CD4-positive, CD25-positive, alpha-beta regulatory T cell (primary cell): ENCODE data around the gene CSNK1E. TPM values are rescaled to one million over a fixed set of nuclear protein-coding genes. Genes with fewer than 3 reads are reported as not detected.
A peak's percentile ranks its signal among the peaks of the same experiment; 100 is the strongest.

Experiments used
- ATAC-seq, 2 donors: fragments of 150-1000 bp; cut with Tn5 transposase; one replicate each; pipeline ENCODE4 v1.10.0; 2021; ENCODE audit warnings: low read depth in 2 of 2, moderate number of reproducible peaks in 2 of 2, moderate library complexity in 1 of 2
- DNase-seq, 3 donors: peaks; one replicate each; pipeline versions ENCODE4 v3.0.0 to v3.0.0-alpha.2; 2012 to 2022; ENCODE audit warnings: mixed read lengths in 1 of 3
- H3K27ac ChIP-seq: one replicate; pipeline ENCODE4 v1.7.0; 2013; ENCODE audit warnings: mild to moderate bottlenecking, low read length; ENCODE audit not compliant: insufficient read depth, poor library complexity, severe bottlenecking
- H3K27me3 ChIP-seq: one replicate; pipeline ENCODE4 v1.7.0; 2013; ENCODE audit warnings: low read length; ENCODE audit not compliant: control insufficient read depth, insufficient read depth
- H3K36me3 ChIP-seq: one replicate; pipeline ENCODE4 v1.7.0; 2013; ENCODE audit warnings: mild to moderate bottlenecking, low read length, moderate library complexity; ENCODE audit not compliant: control insufficient read depth, insufficient read depth
- H3K4me1 ChIP-seq: 2 replicates; pipeline ENCODE4 v1.7.0; 2013; ENCODE audit warnings: mild to moderate bottlenecking, low read length; ENCODE audit not compliant: insufficient read depth, control insufficient read depth, poor library complexity, severe bottlenecking
- H3K4me3 ChIP-seq: one replicate; pipeline ENCODE4 v1.7.0; 2013; ENCODE audit warnings: low read depth, mild to moderate bottlenecking, low read length, moderate library complexity
- H3K9me3 ChIP-seq, 2 experiments: 1 replicate in 1 of 2; 2 replicates in 1 of 2; pipeline ENCODE4 v1.7.0; 2013; ENCODE audit warnings: low read length in 2 of 2, mild to moderate bottlenecking in 1 of 2, moderate library complexity in 1 of 2; ENCODE audit not compliant: control insufficient read depth in 2 of 2
- H3K27ac Mint-ChIP-seq, 3 donors: one replicate each; pipeline ENCODE4 v1.8.0; 2020 to 2022; ENCODE audit warnings: mild to moderate bottlenecking in 3 of 3, mixed read lengths in 3 of 3, moderate library complexity in 2 of 3
- H3K27me3 Mint-ChIP-seq: one replicate; pipeline ENCODE4 v1.8.0; 2022; ENCODE audit warnings: mild to moderate bottlenecking, mixed read lengths
- H3K36me3 Mint-ChIP-seq: one replicate; pipeline ENCODE4 v1.8.0; 2020; ENCODE audit warnings: mixed read lengths
- H3K4me1 Mint-ChIP-seq, 4 donors: one replicate each; pipeline ENCODE4 v1.8.0; 2020 to 2022; ENCODE audit warnings: mixed read lengths in 4 of 4, mild to moderate bottlenecking in 1 of 4
- H3K4me3 Mint-ChIP-seq, 4 donors: one replicate each; pipeline ENCODE4 v1.8.0; 2020 to 2022; ENCODE audit warnings: mild to moderate bottlenecking in 4 of 4, mixed read lengths in 4 of 4, moderate library complexity in 3 of 4
- H3K9me3 Mint-ChIP-seq, 7 donors: one replicate each; pipeline ENCODE4 v1.8.0; 2020 to 2022; ENCODE audit warnings: mixed read lengths in 7 of 7, mild to moderate bottlenecking in 3 of 7, moderate library complexity in 2 of 7
- polyA plus RNA-seq, 4 donors: library from polyadenylated mRNA; unstranded; fragments of 300-500 nt; fragmentation: Illumina TruSeq; gene quantifications; one replicate each; pipeline ENCODE4 v1.2.3, GENCODE V29; 2021
- total RNA-seq: library from RNA; stranded (reverse); gene quantifications from one replicate; pipeline ENCODE4 v1.2.3, GENCODE V29; 2022

CSNK1E gene
- total and polyA plus RNA-seq, 5 donors from 2014 or later, result 7.4 to 154 (median 10.8) TPM

- peak; percentile 51 to 55 (median 51) for DNase-seq
- no peak overlapping the region for H3K4me3 ChIP-seq
- H3K4me1 ChIP-seq, result peaks cover 8% of the 10 kb centered on the region
- Mint-ChIP-seq H3K4me3 (no peak overlapping the region), H3K27ac (no peak overlapping the region), H3K9me3 (no peaks in the 10 kb centered on the region), H3K36me3 (no peaks in the 10 kb centered on the region), H3K4me1 (no peaks in the 10 kb centered on the region), H3K27me3 (no peaks in the 10 kb centered on the region)
- H3K9me3 ChIP-seq, result no peaks in the 10 kb centered on the region
- H3K27me3 ChIP-seq, result no peaks in the 10 kb centered on the region
- H3K27ac ChIP-seq, result no peak overlapping the region
- H3K36me3 ChIP-seq, result no peaks in the 10 kb centered on the region
- peak; percentile 73 to 76 for ATAC-seq
Observed at GRCh38 chr22:38353142-38353629, 36.0 kb upstream of the CSNK1E start.

- no peaks in the 10 kb centered on the region for H3K9me3 Mint-ChIP-seq
- no peak overlapping the region for H3K27ac ChIP-seq
- H3K27me3 ChIP-seq, result no peaks in the 10 kb centered on the region
- ATAC-seq, result no peak
- no peak overlapping the region for H3K27ac Mint-ChIP-seq
- no peak overlapping the region for H3K4me3 Mint-ChIP-seq
- H3K36me3 ChIP-seq, result no peaks in the 10 kb centered on the region
- no peak overlapping the region for H3K4me3 ChIP-seq
- H3K27me3 Mint-ChIP-seq, result no peaks in the 10 kb centered on the region
- no peaks in the 10 kb centered on the region for H3K9me3 ChIP-seq
- peaks cover 8% of the 10 kb centered on the region for H3K4me1 ChIP-seq
- DNase-seq, result no peak
- no peaks in the 10 kb centered on the region for H3K36me3 Mint-ChIP-seq
- peaks cover 0 to 2% (median 0%) of the 10 kb centered on the region in 4 donors for H3K4me1 Mint-ChIP-seq
Observed at GRCh38 chr22:38352436-38352835, 35.2 kb upstream of the CSNK1E start.

GRCh38 chr22:38350444-38351359 is 33.5 kb upstream of the CSNK1E start:
- no peaks in the 10 kb centered on the region for H3K9me3 Mint-ChIP-seq
- H3K9me3 ChIP-seq, result no peaks in the 10 kb centered on the region
- H3K36me3 ChIP-seq, result no peaks in the 10 kb centered on the region
- no peak overlapping the region for H3K4me3 Mint-ChIP-seq
- H3K27ac ChIP-seq, result no peak overlapping the region
- no peak overlapping the region for H3K27ac Mint-ChIP-seq
- DNase-seq (no peak), ATAC-seq (no peak)
- H3K4me3 ChIP-seq, result no peak overlapping the region
- no peaks in the 10 kb centered on the region for H3K27me3 Mint-ChIP-seq
- H3K4me1 ChIP-seq, result peaks cover 8% of the 10 kb centered on the region
- peaks cover 0 to 6% (median 4%) of the 10 kb centered on the region in 4 donors for H3K4me1 Mint-ChIP-seq
- no peaks in the 10 kb centered on the region for H3K27me3 ChIP-seq
- no peaks in the 10 kb centered on the region for H3K36me3 Mint-ChIP-seq

- Histone ChIP-seq H3K27ac (no peak overlapping the region), H3K4me3 (no peak overlapping the region), H3K27me3 (no peaks in the 10 kb centered on the region), H3K9me3 (no peaks in the 10 kb centered on the region), H3K4me1 (peaks cover 8% of the 10 kb centered on the region), H3K36me3 (no peaks in the 10 kb centered on the region)
- H3K27ac Mint-ChIP-seq, result no peak overlapping the region
- H3K4me3 Mint-ChIP-seq, result no peak overlapping the region
- ATAC-seq (no peak), DNase-seq (no peak)
- H3K27me3 Mint-ChIP-seq, result peaks cover 5% of the 10 kb centered on the region
- no peaks in the 10 kb centered on the region for H3K9me3 Mint-ChIP-seq
- H3K36me3 Mint-ChIP-seq, result no peaks in the 10 kb centered on the region
- peaks cover 0 to 6% (median 4%) of the 10 kb centered on the region in 4 donors for H3K4me1 Mint-ChIP-seq
Observed at GRCh38 chr22:38348751-38349496, 31.7 kb upstream of the CSNK1E start.

DNA sequence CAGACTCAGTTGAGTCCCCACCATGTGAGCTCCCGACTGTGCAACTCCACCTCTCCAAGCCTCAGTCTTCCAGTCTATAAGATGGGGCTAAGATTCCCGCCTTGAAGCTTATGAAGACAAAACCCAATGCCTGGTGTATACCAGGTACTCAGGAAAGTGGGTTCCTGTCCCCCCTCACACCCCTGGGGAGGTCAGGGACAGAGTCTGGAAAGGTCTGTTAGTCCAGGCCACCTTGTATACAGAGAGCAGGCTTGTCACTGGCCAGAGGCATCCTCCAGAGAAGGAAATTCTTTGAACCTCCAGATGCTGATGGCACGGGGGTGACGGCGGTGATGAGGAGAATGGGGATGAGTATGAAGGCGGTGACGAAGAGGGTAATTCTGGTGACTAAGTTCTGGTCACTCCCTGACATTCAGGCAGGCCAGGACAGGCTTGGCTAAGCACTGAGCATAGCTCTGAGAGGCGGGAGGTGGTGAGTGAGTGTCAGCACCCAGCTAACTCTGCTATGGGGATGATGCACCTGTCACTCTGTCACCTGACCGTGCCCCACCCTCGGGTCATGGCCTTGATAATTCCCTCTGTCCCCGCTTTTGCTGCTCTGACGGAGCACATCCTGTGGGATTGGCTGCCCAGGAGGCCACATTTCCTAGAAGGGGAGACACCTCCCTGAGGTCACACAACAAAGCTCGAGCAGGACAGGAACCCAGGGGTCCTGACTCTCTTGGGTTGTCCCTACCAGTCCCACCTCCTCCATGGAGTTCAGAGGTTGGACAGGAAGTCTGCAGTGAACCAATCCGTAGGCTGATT is 30.9 kb upstream of the CSNK1E start:
- H3K36me3 Mint-ChIP-seq, result no peaks in the 10 kb centered on the region

GRCh38 chr22:38347181-38347943 is 30.1 kb upstream of the CSNK1E start:
- ATAC-seq (no peak), DNase-seq (no peak)
- H3K27ac Mint-ChIP-seq, result no peak overlapping the region
- H3K9me3 ChIP-seq, result no peaks in the 10 kb centered on the region
- no peaks in the 10 kb centered on the region for H3K36me3 Mint-ChIP-seq
- H3K27me3 ChIP-seq, result no peaks in the 10 kb centered on the region
- H3K4me1 Mint-ChIP-seq, result peaks cover 0 to 6% (median 4%) of the 10 kb centered on the region in 4 donors
- no peak overlapping the region for H3K27ac ChIP-seq
- no peaks in the 10 kb centered on the region for H3K4me1 ChIP-seq
- no peaks in the 10 kb centered on the region for H3K36me3 ChIP-seq
- peak overlapping the region in 1 of 4 donors; percentile 63 for H3K4me3 Mint-ChIP-seq
- no peak overlapping the region for H3K4me3 ChIP-seq
- H3K27me3 Mint-ChIP-seq, result peaks cover 5% of the 10 kb centered on the region
- no peaks in the 10 kb centered on the region for H3K9me3 Mint-ChIP-seq

More for the DNA sequence above, 30.9 kb upstream of the CSNK1E start:
- no peak for ATAC-seq
- Histone ChIP-seq H3K27ac (no peak overlapping the region), H3K27me3 (no peaks in the 10 kb centered on the region), H3K9me3 (no peaks in the 10 kb centered on the region), H3K4me1 (peaks cover 4% of the 10 kb centered on the region), H3K4me3 (no peak overlapping the region), H3K36me3 (no peaks in the 10 kb centered on the region)
- no peak for DNase-seq
- Mint-ChIP-seq H3K4me3 (no peak overlapping the region), H3K27me3 (peaks cover 5% of the 10 kb centered on the region), H3K27ac (no peak overlapping the region), H3K9me3 (no peaks in the 10 kb centered on the region), H3K4me1 (peaks cover 0 to 6% (median 4%) of the 10 kb centered on the region in 4 donors)

DNA sequence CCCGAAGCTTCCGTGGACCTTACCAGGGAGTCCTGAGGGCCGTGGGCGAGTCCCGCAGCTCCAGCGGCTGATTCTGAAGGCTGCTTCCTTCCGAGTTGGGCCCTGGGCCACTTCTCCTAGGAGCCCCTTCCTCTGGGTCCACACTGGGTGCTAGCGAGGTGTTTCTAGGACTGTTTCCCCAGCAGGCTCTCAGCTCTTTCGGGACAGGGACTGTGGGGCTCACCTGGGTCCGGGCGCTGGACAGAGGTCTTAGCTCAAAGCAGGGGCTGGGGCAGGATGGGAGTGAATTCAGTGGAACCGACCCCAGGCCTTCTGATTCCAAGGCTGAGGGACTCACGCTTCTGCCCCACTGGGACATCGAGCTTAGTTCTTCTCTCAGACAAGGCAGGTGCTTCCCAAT is 29.3 kb upstream of the CSNK1E start:
- Mint-ChIP-seq H3K27ac (no peak overlapping the region), H3K4me3 (no peak overlapping the region), H3K36me3 (no peaks in the 10 kb centered on the region), H3K9me3 (no peaks in the 10 kb centered on the region), H3K4me1 (peaks cover 0 to 6% (median 4%) of the 10 kb centered on the region in 4 donors), H3K27me3 (peaks cover 5% of the 10 kb centered on the region)
- ATAC-seq (no peak), DNase-seq (no peak)
- no peaks in the 10 kb centered on the region for H3K4me1 ChIP-seq
- H3K4me3 ChIP-seq, result no peak overlapping the region
- no peaks in the 10 kb centered on the region for H3K27me3 ChIP-seq
- no peak overlapping the region for H3K27ac ChIP-seq
- H3K36me3 ChIP-seq, result no peaks in the 10 kb centered on the region
- no peaks in the 10 kb centered on the region for H3K9me3 ChIP-seq
